B cell (primary cell): ENCODE data around the gene PDHX. TPM values are rescaled to one million over a fixed set of nuclear protein-coding genes. Genes with fewer than 3 reads are reported as not detected.
A peak's percentile ranks its signal among the peaks of the same experiment; 100 is the strongest.

Experiments
- ATAC-seq: fragments of 200-7000 bp; cut with Tn5 transposase; one replicate; pipeline ENCODE4 v1.10.0; 2021; ENCODE audit warnings: low read depth, mild to moderate bottlenecking, moderate number of reproducible peaks, moderate library complexity
- CTCF ChIA-PET: fragments of 350-600 bp; sonication (Branson Sonifier 250); formaldehyde crosslinking; loops from one replicate; lab custom pipeline; 2021; ENCODE audit warnings: antibody characterized with exemption, inconsistent platforms; lab: Charles Lee
- POLR2A ChIA-PET: fragments of 350-600 bp; sonication (Branson Sonifier 250); formaldehyde crosslinking; loops from one replicate; lab custom pipeline; 2021; ENCODE audit warnings: antibody characterized with exemption; lab: Charles Lee
- DNase-seq: peaks from one replicate; pipeline ENCODE4 v3.0.0; 2013
- H2AFZ ChIP-seq: 2 replicates; pipeline ENCODE4 v1.6.1; 2012; ENCODE audit warnings: mild to moderate bottlenecking, low read depth, low read length; ENCODE audit not compliant: insufficient read depth, poor library complexity, severe bottlenecking
- H3K27ac ChIP-seq, 2 donors: 1 replicate in 1 of 2; 2 replicates in 1 of 2; pipeline ENCODE4 v1.5.1; 2012 to 2013; ENCODE audit warnings: low read length in 2 of 2, mild to moderate bottlenecking in 2 of 2, moderate library complexity in 1 of 2
- H3K27me3 ChIP-seq, 4 experiments: fragments of 200-600 bp in 1 of 4; sonication (generic) in 1 of 4; replicated peaks in 1 of 4; 1 replicate in 2 of 4; 2 replicates in 2 of 4; pipeline versions ENCODE4 v1.6.1 to v1.7.0; 2013 to 2016; ENCODE audit warnings: low read length in 3 of 4, mild to moderate bottlenecking in 2 of 4, mixed read lengths in 1 of 4, moderate library complexity in 1 of 4; ENCODE audit not compliant: insufficient read depth in 4 of 4, control insufficient read depth in 3 of 4; ENCODE audit errors: control extremely low read depth in 1 of 4
- H3K36me3 ChIP-seq, 2 experiments: replicated peaks in 1 of 2; 1 replicate in 1 of 2; 2 replicates in 1 of 2; pipeline versions ENCODE4 v1.6.1 to v1.7.1; 2013; ENCODE audit warnings: low read length in 1 of 2; ENCODE audit not compliant: insufficient read depth in 2 of 2, control insufficient read depth in 1 of 2; ENCODE audit errors: control extremely low read depth in 1 of 2, extremely low read depth in 1 of 2
- H3K4me1 ChIP-seq, 2 donors: fragments of 200-600 bp in 1 of 2; sonication (generic) in 1 of 2; 1 replicate in 1 of 2; 2 replicates in 1 of 2; pipeline versions ENCODE4 v1.5.1 to v1.6.1; 2013 to 2017; ENCODE audit warnings: low read length in 2 of 2; ENCODE audit not compliant: control insufficient read depth in 2 of 2, insufficient read depth in 2 of 2
- H3K4me2 ChIP-seq: replicated peaks from 2 replicates; pipeline ENCODE3; 2012; ENCODE audit warnings: mild to moderate bottlenecking, low read depth, low read length; ENCODE audit not compliant: poor library complexity, severe bottlenecking
- H3K4me3 ChIP-seq, 5 experiments: fragments of 200-600 bp in 1 of 5; sonication (generic) in 1 of 5; 1 replicate in 3 of 5; 2 replicates in 2 of 5; pipeline versions ENCODE4 v1.5.1 to v1.7.0; 2011 to 2016; ENCODE audit warnings: low read length in 4 of 5, mild to moderate bottlenecking in 4 of 5, low read depth in 2 of 5, control low read depth in 1 of 5, moderate library complexity in 1 of 5; ENCODE audit not compliant: insufficient read depth in 1 of 5; ENCODE audit errors: control extremely low read depth in 1 of 5, extremely low read depth in 1 of 5
- H3K79me2 ChIP-seq: fragments of 200-600 bp; sonication (generic); one replicate; pipeline ENCODE4 v1.6.0; 2016; ENCODE audit warnings: low read length; ENCODE audit not compliant: control insufficient read depth, insufficient read depth
- H3K9ac ChIP-seq: fragments of 200-600 bp; sonication (generic); 2 replicates; pipeline ENCODE4 v1.6.1; 2017; ENCODE audit warnings: mild to moderate bottlenecking, low read length, moderate library complexity
- H3K9me3 ChIP-seq, 3 donors: one replicate each; pipeline versions ENCODE4 v1.6.1 to v1.7.1; 2013; ENCODE audit warnings: low read length in 2 of 3; ENCODE audit not compliant: control insufficient read depth in 2 of 3, insufficient read depth in 1 of 3; ENCODE audit errors: control extremely low read depth in 1 of 3
- H4K20me1 ChIP-seq: 2 replicates; pipeline ENCODE4 v1.6.0; 2012; ENCODE audit warnings: mild to moderate bottlenecking, low read length; ENCODE audit not compliant: insufficient read depth, control insufficient read depth, poor library complexity, severe bottlenecking
- H3K27ac Mint-ChIP-seq: one replicate; pipeline ENCODE4 v1.8.0; 2021; ENCODE audit warnings: mixed read lengths
- H3K27me3 Mint-ChIP-seq: one replicate; pipeline ENCODE4 v1.8.0; 2021; ENCODE audit warnings: mixed read lengths
- H3K4me1 Mint-ChIP-seq: one replicate; pipeline ENCODE4 v1.8.0; 2021; ENCODE audit warnings: mixed read lengths
- H3K4me3 Mint-ChIP-seq: one replicate; pipeline ENCODE4 v1.8.0; 2021; ENCODE audit warnings: mixed read lengths
- H3K9me3 Mint-ChIP-seq: one replicate; pipeline ENCODE4 v1.8.0; 2022; ENCODE audit warnings: mixed read lengths; ENCODE audit not compliant: insufficient read depth
- EZH2 ChIP-seq: IDR thresholded peaks from 2 replicates; pipeline ENCODE4 v1.6.1; 2012; ENCODE audit warnings: borderline replicate concordance, low read depth, mild to moderate bottlenecking, moderate library complexity, low read length; ENCODE audit not compliant: insufficient read depth, poor library complexity, severe bottlenecking
- WGBS: methylation state at CpG from one replicate; pipeline ENCODE4 v1.1.5; 2013; ENCODE audit warnings: missing lambda C conversion rate; ENCODE audit not compliant: insufficient coverage; 5-methylcytosine and 5-hydroxymethylcytosine counted together
- intact Hi-C: fragments of 100-400 bp; cut with micrococcal nuclease; formaldehyde crosslinking; loops from one replicate; pipeline ENCODE4 v1.10.0; 2022
- polyA plus RNA-seq: library from polyadenylated mRNA; depleted of rRNA; stranded (reverse); fragments of >200 nt; gene quantifications from 2 replicates; pipeline ENCODE4 v1.2.3, GENCODE V29; 2012
- total RNA-seq, 2 donors: library from RNA; stranded (reverse); fragments of 120-200 nt in 1 of 2; gene quantifications; 1 replicate in 1 of 2; 2 replicates in 1 of 2; pipeline versions ENCODE4 v1.2.3 to v1.2.4, GENCODE V29; 2013 to 2022
- TF ChIP-seq, protein P1 (sequence below): fragments of 200-600 bp; IDR thresholded peaks from one replicate; pipeline ENCODE4 v1.8.0; 2022; ENCODE audit warnings: antibody characterized with exemption, mild to moderate bottlenecking

The PDHX gene
- total and polyA plus RNA-seq, 2 donors (not counting 1 experiment from before 2014, with no cell fraction given): 6.2 to 35.4 TPM

DNA sequence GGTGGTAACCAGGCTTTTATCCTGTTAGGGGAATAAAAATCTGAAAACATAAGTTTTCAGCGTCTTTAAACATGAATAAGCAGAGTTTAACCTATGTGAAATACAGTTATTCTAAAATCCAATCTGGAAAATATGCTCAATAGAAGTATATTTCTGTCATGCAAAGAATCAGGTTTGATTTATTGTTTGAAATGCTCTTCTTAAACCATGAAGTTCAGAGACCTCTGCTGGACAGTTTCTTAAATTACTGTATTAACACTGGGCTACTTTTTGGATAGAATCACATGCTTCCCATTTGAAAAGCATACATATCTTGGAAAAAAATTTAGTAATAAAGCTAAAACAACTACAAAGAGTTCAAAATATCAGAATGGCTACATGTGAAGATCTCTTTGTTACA is 25.6 kb upstream of the PDHX start:
- H3K4me2 ChIP-seq: no peak overlapping the region
- H3K36me3 ChIP-seq: peaks cover 0 to 2% of the 10 kb centered on the region in 2 experiments
- ATAC-seq (no peak), DNase-seq (peak; percentile 26)
- H3K4me1 ChIP-seq: no peaks in the 10 kb centered on the region
- ChIA-PET CTCF (interaction anchor here (0.9 to 3.3 kb wide), 10 partner anchors 12 to 513 kb away, joined by 3 to 41 read pairs (median 4); partner anchors contain the start of genes APIP and ELF5), POLR2A (no interaction called here)
- H3K9me3 ChIP-seq: no peaks in the 10 kb centered on the region
- no CpG with 5 or more reads among the region's 1 CpG for WGBS
- H3K9ac ChIP-seq: no peak overlapping the region
- H2AFZ ChIP-seq: no peak overlapping the region
- H3K4me3 ChIP-seq: no peak overlapping the region
- no peaks in the 10 kb centered on the region for H4K20me1 ChIP-seq
- TF ChIP-seq, protein P1, sequence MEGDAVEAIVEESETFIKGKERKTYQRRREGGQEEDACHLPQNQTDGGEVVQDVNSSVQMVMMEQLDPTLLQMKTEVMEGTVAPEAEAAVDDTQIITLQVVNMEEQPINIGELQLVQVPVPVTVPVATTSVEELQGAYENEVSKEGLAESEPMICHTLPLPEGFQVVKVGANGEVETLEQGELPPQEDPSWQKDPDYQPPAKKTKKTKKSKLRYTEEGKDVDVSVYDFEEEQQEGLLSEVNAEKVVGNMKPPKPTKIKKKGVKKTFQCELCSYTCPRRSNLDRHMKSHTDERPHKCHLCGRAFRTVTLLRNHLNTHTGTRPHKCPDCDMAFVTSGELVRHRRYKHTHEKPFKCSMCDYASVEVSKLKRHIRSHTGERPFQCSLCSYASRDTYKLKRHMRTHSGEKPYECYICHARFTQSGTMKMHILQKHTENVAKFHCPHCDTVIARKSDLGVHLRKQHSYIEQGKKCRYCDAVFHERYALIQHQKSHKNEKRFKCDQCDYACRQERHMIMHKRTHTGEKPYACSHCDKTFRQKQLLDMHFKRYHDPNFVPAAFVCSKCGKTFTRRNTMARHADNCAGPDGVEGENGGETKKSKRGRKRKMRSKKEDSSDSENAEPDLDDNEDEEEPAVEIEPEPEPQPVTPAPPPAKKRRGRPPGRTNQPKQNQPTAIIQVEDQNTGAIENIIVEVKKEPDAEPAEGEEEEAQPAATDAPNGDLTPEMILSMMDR: peak; percentile 54
- no peak for TF ChIP-seq EZH2
- Mint-ChIP-seq H3K27me3 (no peaks in the 10 kb centered on the region), H3K4me1 (no peaks in the 10 kb centered on the region), H3K4me3 (no peak overlapping the region), H3K27ac (no peak overlapping the region), H3K9me3 (no peaks in the 10 kb centered on the region)
- no peak overlapping the region for H3K27ac ChIP-seq
- no peaks in the 10 kb centered on the region for H3K27me3 ChIP-seq
- H3K79me2 ChIP-seq: no peaks in the 10 kb centered on the region
- intact Hi-C loops: loop anchor here (1.0 kb wide), 2 partner anchors 305 to 378 kb away; partner anchors contain the start of gene ELF5

DNA sequence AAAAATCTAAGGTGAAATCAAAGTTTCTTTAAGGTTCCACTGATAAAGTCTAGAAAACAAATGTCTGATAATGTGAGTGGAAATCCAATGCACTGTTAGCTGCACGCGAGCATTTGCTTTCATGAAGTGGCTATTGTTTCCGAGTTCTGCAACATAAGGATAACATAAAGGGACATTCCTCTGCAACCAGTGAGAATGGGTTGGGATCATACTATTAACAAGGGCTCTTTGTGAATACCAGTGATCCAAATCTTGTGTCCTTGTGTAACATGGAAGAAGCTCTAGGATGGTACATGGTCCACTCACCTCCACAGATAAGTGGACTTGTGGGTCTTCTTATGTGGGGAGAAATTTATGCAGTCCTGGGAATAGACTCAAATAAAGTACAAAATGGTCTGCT is 24.8 kb upstream of the PDHX start:
- no peaks in the 10 kb centered on the region for H4K20me1 ChIP-seq
- ATAC-seq: no peak
- H3K27ac Mint-ChIP-seq: no peak overlapping the region
- no peak overlapping the region for H3K4me3 ChIP-seq
- peaks cover 0 to 2% of the 10 kb centered on the region in 2 experiments for H3K36me3 ChIP-seq
- H3K4me1 ChIP-seq: no peaks in the 10 kb centered on the region
- H3K79me2 ChIP-seq: peaks cover 3% of the 10 kb centered on the region
- H3K27me3 ChIP-seq: no peaks in the 10 kb centered on the region
- H3K9me3 Mint-ChIP-seq: peaks cover 6% of the 10 kb centered on the region
- no peak overlapping the region for H3K4me2 ChIP-seq
- intact Hi-C loops: loop anchor here (1.0 kb wide), 2 partner anchors 305 to 378 kb away; partner anchors contain the start of gene ELF5
- no peak overlapping the region for H3K9ac ChIP-seq
- no peak overlapping the region for H3K4me3 Mint-ChIP-seq
- no peaks in the 10 kb centered on the region for H3K27me3 Mint-ChIP-seq
- no peak for TF ChIP-seq EZH2
- TF ChIP-seq, protein P1: no peak
- H3K27ac ChIP-seq: no peak overlapping the region
- H3K9me3 ChIP-seq: peaks cover 0 to 3% (median 0%) of the 10 kb centered on the region in 3 donors
- CTCF ChIA-PET: interaction anchor here (0.9 to 3.3 kb wide), 12 partner anchors 11 to 512 kb away, joined by 3 to 41 read pairs (median 4); partner anchors contain the start of genes APIP and ELF5
- H2AFZ ChIP-seq: no peak overlapping the region
- no peak for DNase-seq
- no peaks in the 10 kb centered on the region for H3K4me1 Mint-ChIP-seq
- POLR2A ChIA-PET: no interaction called here
- WGBS: 97% methylated on average over 3 of the region's 3 CpGs
